ENCODE results near the gene QRICH1.

- TF ChIP-seq USF1 (IDR thresholded peaks at IDR 0.05; ENCODE audit: borderline replicate concordance, low read depth) (no peak), REST (IDR thresholded peaks at IDR 0.05; ENCODE audit: low read depth, low read length) (no peak)
Observed at GRCh38 chr3:49025005-49025792, 68.7 kb downstream of the QRICH1 start.

Data from SK-N-SH (cell line).